M059J (cell line): ENCODE results near the gene ASL. TPM values are rescaled to one million over a fixed set of nuclear protein-coding genes. Genes with fewer than 3 reads are reported as not detected.
"Not testable (repeated sequence)": the region's sequence is repeated elsewhere in the genome, so short reads cannot be mapped to it uniquely, and the experiment has no call there.

Source experiments
- DNase-seq: peaks from one replicate; pipeline ENCODE4 v3.0.0-alpha.2; 2012; ENCODE audit warnings: low read depth
- total RNA-seq: library from RNA; depleted of rRNA; stranded (reverse); fragments of >200 nt; shearing (Covaris generic); gene quantifications from 2 replicates; pipeline ENCODE4 v1.2.3, GENCODE V29; 2014

The ASL gene
- total RNA-seq, 1 experiment from 2014 or later, result 39.9 TPM

DNA sequence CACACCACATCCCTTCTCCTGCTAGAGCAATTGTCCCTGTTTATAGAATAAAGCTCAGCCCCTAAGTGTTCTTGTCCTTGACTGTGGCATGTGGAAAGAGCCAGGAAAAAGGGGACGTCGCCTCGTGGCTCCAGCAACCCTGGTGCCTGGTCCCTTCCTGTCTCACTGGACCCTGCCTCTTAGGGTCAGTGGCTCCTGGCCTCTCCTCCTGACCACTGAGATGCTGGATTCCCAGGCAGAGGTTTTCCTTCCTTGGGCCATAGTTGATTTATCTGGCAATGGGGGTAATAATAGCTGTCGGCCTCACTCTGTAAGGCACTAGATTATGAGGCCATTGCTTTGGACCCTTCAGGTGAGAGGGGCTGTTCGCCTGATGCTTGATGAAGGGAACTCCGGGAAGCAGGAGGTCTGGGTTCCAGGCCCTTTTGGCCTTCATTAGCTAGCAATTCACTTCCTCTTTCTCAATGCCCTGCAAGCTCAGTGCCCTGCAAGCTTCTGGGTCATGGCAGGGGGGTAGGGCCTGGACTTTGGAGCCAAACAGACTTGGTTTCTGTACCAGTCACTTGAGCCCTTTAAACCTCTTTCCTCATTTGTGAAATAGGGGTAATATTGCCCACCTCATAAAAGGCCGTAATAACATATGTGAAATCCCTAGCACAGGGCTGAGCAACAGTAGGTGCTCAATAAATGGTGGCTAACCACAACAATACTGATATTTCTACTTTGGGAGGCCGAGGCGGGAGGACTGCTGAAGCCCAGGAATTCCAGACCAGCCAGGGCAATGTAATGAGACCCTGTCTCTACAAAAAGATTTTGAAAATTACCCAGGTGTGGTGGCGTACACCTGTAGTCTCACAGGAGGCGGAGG lies 1.1 kb downstream of the ASL start:
- no peak for DNase-seq

- no peak for DNase-seq
Observed at GRCh38 chr7:66078067-66078466, 2.4 kb downstream of the ASL start.

DNA sequence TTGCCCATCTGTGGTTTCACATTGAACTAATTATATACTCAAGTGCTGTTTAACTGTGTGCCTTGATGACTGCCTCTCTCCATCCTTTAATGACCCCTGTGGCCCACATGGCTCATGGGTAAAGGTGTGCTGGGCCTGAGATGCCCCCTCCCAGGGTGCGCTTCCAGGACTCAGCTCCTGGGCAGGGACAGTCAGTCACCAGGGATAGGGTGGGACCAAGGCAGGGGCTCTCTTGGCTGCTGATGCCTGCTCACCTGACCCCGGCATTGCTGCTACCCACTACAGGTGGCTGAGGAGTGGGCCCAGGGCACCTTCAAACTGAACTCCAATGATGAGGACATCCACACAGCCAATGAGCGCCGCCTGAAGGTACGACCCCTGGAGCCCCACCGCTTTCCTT lies 6.5 kb downstream of the ASL start:
- DNase-seq, result no peak

DNA sequence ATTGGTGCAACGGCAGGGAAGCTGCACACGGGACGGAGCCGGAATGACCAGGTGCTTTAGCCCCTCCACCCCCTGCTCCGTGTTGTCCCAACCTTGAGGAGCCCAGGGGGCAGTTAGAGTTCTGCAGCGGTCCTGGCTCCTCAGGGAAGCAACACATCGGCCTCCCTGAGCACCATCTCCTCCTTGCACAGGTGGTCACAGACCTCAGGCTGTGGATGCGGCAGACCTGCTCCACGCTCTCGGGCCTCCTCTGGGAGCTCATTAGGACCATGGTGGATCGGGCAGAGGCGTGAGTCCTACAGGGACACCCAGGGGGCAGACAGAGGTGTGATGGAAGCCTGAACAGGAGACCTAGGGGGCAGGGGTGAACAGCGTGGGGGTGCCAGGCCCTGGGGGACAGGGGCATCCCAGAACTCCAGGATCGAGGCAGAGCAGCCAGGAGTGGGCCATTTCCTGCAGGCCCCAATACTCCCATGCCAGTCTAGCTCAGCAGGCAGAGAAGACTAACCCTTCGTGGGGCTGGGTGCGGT lies 7.3 kb downstream of the ASL start:
- DNase-seq, result no peak

DNA sequence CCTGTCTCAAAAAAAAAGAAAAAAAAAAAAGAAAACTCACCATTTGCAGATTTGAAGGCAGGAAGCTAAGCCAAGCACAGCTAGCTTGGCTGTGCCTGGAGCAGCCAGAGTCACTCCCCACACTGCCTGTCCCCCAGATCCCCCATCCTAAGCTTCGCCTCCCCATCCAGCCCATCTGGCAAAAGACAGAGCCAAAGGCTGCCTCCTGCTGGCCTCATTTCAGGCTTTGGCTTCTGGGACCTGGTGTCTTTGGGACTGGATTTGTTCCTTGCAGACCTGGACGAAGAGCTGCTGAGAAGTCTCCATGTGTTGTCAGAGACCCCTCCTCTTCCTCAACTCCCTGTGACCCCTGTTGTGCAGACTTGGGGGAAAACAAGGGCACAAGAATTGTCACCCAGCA lies 8.1 kb downstream of the ASL start:
- no peak for DNase-seq

- DNase-seq, result no peak
Observed at GRCh38 chr7:66088861-66089838, 13.5 kb downstream of the ASL start.

- DNase-seq, result no peak
Observed at GRCh38 chr7:66092654-66093053, 17.0 kb downstream of the ASL start.

GRCh38 chr7:66095010-66095409 lies 19.4 kb downstream of the ASL start:
- DNase-seq, result no peak

DNA sequence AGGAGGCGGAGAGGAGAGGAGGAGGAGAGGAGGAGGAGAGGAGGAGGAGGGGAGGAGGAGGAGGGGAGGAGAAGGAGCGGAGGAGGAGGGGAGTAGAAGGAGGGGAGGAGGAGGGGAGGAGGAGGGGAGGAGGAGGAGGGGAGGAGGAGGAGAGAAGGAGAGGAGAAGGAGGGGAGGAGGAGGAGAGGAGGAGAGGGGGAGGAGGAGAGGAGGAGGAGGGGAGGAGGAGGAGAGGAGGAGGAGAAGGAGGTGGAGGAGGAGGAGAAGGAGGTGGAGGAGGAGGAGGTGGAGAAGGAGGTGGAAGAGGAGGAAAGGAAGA lies 23.6 kb downstream of the ASL start:
- no peak for DNase-seq

DNA sequence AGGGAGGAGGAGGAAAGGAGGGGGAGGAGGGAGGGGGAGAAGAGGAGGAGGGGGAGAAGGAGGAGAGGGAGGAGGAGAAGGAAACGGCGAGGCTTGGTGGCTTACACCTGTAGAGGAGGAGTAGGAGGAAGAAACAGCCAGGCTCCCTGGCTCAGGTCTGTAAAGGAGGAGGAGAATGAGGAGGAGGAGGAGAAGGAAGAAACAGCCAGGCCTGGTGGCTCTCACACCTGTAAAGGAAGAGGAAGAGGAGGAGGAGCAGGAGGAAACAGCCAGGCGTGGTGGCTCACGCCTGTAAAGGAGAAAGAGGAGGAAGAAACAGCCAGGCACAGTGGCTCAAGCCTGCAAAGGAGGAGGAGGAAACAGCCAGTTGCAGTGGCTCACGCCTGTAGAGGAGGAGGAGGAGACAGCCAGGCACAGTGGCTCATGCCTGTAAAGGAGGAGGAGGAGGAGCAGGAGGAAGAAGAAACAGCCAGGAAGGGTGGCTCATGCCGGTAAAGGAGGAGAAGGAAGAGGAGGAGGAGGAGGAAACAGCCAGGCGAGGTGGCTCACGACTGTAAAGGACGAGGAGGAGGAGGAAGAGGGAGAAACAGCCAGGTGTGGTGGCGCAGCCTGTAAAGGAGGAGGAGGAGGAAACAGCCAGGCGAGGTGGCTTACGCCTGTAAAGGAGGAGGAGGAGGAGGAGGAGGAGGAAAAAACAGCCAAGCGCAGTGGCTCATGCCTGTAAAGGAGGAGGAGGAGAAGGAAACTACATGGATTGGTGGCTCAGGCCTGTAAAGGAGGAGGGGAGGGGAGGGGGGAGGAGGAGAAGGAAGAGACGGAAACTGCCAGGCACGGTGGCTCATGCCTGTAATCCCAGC lies 24.2 kb downstream of the ASL start:
- DNase-seq, result peak; percentile 90

GRCh38 chr7:66100408-66101050 lies 24.9 kb downstream of the ASL start:
- DNase-seq, result no peak

DNA sequence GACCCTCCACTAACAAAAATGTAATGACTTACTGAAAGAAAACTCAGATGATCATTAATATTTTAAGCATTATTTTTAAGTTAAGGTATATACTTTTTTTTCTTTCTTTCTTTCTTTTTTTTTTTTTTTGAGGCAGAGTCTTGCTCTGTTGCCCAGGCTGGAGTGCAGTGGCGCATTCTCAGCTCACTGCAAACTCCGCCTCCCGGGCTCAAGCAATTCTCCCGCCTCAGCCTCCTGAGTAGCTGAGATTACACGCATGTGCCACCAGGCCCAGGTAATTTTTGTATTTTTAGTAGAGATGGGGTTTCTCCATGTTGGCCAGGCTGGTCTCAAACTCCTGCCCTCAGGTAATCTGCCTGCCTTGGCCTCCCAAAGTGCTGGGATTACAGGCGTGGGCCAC lies 26.5 kb downstream of the ASL start:
- DNase-seq, result not testable (repeated sequence)

DNA sequence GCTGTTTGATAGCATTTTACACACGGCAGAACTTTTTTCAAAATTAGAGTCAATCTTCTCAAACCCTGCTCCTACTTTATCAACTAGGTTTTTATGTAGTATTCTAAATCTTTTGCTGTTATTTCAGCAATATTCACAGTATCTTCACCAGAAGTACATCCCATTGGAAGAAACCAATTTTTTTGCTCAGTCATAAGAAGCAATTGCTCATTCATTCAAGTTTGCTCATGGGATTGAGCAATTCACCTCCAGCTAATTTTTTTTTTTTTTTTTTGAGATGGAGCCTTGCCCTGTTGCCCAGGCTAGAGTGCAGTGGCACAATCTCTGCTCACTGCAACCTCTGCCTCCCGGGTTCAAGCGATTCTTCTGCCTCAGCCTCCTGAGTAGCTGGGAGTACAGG lies 28.4 kb downstream of the ASL start:
- DNase-seq, result peak; percentile 39

DNA sequence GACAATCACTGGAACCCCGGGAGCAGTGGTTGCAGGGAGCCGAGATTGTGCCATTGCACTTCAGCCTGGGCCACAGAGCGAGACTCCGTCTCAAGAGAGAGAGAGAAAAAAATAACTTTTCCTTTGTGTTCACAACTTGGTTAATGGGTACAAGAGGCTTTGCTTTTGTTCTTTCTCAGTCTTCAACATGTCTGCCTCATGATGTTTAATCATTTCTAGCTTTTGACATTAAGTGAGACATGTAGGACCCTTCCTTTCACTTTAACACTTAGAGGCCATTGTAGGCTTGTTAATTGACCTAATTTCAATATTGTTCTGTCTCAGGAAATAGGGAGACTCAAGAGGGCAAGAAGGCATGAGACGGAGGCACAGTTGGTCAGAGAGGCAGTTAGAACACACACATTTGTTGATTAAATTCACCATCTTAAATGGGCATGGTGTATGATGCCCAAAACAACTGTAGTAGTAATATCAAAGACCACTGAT lies 29.7 kb downstream of the ASL start:
- DNase-seq, result no peak

DNA sequence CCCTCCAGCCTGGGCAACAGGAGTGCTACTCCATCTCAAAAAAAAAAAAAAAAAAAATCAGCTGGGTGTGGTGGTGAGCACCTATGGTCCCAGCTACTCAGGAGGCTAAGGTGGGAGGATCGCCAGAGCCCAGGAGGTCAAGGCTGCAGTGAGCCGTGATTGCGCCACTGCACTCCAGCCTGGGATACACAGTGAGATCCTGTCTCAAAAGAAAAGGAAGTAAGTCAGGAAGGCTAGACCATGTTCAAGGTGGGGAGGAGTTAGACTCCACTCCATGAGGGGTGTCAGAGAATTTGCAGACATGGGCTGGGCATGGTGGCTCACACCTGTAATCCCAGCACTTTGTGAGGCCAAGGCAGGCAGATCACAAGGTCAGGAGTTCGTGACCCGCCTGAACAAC lies 32.8 kb downstream of the ASL start:
- not testable (repeated sequence) for DNase-seq

- DNase-seq, result peak; percentile 99
Observed at GRCh38 chr7:66110856-66111255, 35.2 kb downstream of the ASL start.

DNA sequence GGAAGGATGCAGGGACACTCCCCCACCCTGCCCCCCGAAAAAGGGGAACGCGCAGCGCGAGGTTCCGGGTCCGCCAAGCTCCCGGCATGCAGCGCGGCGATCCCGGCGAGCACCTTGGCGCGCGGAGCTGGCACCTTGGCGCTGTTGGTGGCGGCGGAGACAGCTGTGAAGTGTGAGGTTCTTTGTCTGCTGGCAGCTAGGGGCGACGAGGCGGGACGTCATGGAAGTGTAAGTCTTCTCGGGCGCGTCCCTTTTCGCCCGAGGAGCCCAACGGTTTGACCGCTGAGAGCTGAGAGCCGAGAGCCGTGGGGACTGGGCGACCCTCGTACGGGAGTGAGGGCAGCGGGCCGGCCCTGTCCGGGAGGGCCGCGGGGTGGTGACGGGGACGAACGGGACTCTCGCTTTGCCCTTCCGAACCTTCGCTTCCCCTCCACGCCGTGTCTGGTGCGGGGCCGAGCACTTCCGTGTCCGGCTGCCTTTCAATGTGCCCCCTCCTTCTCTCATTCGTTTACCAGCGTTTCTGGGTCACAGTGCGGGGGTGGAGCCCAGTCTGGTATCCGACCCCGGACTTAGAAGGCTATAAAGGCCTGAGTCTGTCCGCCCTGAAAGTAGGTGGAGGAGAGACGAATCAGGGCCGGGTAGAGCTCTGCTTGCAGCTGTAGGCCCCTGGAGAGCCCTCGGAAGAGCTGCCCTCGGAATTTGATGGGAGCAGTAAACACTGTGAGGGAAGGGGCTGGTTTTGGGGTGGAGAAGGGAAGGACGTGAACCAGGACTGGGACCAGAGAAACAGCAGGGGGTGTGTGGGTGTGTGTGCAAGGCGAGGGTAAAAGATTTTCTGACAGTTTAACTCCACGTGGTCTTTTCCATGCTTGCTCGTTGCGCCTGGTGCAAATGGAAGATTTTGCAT lies 39.4 kb downstream of the ASL start, which contains the start of gene CRCP:
CRCP (plus strand) TSS at position 105 of the 907 bp plus-strand sequence; CDS start at position 221, 116 bp downstream.
- peak; percentile 85 for DNase-seq

GRCh38 chr7:66116680-66117420 lies 41.2 kb downstream of the ASL start:
- not testable (repeated sequence) for DNase-seq

GRCh38 chr7:66118603-66119002 lies 43.0 kb downstream of the ASL start:
- no peak for DNase-seq
